HepG2 (cell line): ENCODE results near the gene BPIFA1. TPM values are rescaled to one million over a fixed set of nuclear protein-coding genes. Genes with fewer than 3 reads are reported as not detected.

Source experiments
- CREM ChIP-seq, 2 experiments: sonication (generic) in 1 of 2; formaldehyde crosslinking in 1 of 2; IDR thresholded peaks; 2 replicates each; pipeline versions ENCODE4 v1.4.0 to v1.6.1; 2016 to 2020; ENCODE audit warnings: antibody characterized with exemption in 1 of 2, mild to moderate bottlenecking in 1 of 2, missing genetic modification reagents in 1 of 2
- ZNF850 ChIP-seq: sonication (generic); formaldehyde crosslinking; conservative IDR thresholded peaks from 2 replicates; pipeline ENCODE4 v1.9.0; 2021; ENCODE audit warnings: mild to moderate bottlenecking, missing genetic modification reagents
- ZSCAN20 ChIP-seq: sonication (generic); formaldehyde crosslinking; IDR thresholded peaks from 2 replicates; pipeline ENCODE4 v1.4.0; 2020; ENCODE audit warnings: missing genetic modification reagents, mild to moderate bottlenecking, borderline replicate concordance
- polyA plus RNA-seq, 8 experiments: library from polyadenylated mRNA; depleted of rRNA in 3 of 8; stranded (reverse) in 7 of 8; unstranded in 1 of 8; fragments of >200 nt; fragmentation: Illumina TruSeq in 4 of 8; extraction: Trizol in 4 of 8; gene quantifications; 2 replicates each; pipeline versions ENCODE4 v1.2.1 to v1.2.3, GENCODE V29; 2011 to 2016; ENCODE audit warnings: low read depth in 4 of 8, missing spikeins in 1 of 8, mixed read lengths in 1 of 8; ENCODE audit not compliant: insufficient read depth in 1 of 8
- total RNA-seq, 5 experiments: library from RNA; depleted of rRNA; stranded (reverse); fragments of >200 nt; fragmentation: Illumina TruSeq; extraction: Trizol; gene quantifications; 2 replicates each; pipeline ENCODE4 v1.2.3, GENCODE V29; 2016; ENCODE audit warnings: low read depth in 1 of 5
- TF ChIP-seq, protein P1 (sequence below), 2 experiments: fragments of 450-650 bp in 1 of 2; sonication (generic) in 1 of 2; formaldehyde crosslinking in 1 of 2; IDR thresholded peaks; 2 replicates each; pipeline versions ENCODE4 v1.6.1 to v1.8.0; 2016 to 2022; ENCODE audit warnings: antibody characterized with exemption in 1 of 2, mild to moderate bottlenecking in 1 of 2, missing genetic modification reagents in 1 of 2
- TF ChIP-seq, protein P2 (sequence below): sonication (generic); formaldehyde crosslinking; IDR thresholded peaks from 2 replicates; pipeline ENCODE4 v1.4.0; 2020; ENCODE audit warnings: missing genetic modification reagents
- TF ChIP-seq, protein P3 (sequence below): sonication (generic); formaldehyde crosslinking; IDR thresholded peaks from 2 replicates; pipeline ENCODE4 v1.5.1; 2020; ENCODE audit warnings: mild to moderate bottlenecking, missing genetic modification reagents, moderate library complexity

BPIFA1 gene
- total and polyA plus RNA-seq, 2 of the 13 experiments (the other 11 are each of a cell fraction or from before 2014, with no cell fraction given) = not detected

DNA sequence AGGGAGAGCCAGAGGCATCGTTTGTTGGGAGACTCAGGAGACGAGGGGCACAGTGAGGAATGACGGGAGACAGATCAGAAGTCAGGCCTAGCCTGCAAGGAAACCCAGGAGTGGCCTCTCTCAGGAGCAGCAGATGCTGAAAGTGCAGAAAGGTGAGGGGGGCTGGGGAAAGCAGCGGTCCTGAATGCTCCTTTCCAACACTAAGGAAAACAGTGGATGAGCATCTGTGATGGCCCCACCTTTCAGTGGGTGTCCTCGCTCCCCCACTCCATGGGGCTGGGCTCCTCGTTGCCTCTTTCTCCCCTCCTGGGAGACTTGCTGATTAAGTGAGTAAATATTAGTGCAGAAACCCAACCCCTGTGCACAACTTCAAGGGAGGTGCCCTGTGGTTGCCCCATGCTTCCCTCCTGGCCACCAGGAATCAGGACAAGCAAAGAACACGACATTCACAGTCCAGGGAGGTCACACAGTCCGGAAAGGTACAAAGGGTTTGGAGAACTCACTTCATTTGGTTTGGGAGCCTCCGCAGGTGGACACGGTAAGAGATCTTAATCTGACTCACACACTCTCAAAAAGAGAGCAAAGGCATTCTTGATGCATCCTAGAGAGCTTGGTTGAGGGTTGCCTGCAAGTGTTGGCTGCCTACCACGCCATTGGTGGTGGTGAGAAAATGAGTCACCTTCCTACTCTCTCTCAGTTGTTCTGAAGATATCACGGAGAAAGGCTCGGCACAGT, 37.5 kb downstream of the BPIFA1 start (continued):
- TF ChIP-seq, protein P1, sequence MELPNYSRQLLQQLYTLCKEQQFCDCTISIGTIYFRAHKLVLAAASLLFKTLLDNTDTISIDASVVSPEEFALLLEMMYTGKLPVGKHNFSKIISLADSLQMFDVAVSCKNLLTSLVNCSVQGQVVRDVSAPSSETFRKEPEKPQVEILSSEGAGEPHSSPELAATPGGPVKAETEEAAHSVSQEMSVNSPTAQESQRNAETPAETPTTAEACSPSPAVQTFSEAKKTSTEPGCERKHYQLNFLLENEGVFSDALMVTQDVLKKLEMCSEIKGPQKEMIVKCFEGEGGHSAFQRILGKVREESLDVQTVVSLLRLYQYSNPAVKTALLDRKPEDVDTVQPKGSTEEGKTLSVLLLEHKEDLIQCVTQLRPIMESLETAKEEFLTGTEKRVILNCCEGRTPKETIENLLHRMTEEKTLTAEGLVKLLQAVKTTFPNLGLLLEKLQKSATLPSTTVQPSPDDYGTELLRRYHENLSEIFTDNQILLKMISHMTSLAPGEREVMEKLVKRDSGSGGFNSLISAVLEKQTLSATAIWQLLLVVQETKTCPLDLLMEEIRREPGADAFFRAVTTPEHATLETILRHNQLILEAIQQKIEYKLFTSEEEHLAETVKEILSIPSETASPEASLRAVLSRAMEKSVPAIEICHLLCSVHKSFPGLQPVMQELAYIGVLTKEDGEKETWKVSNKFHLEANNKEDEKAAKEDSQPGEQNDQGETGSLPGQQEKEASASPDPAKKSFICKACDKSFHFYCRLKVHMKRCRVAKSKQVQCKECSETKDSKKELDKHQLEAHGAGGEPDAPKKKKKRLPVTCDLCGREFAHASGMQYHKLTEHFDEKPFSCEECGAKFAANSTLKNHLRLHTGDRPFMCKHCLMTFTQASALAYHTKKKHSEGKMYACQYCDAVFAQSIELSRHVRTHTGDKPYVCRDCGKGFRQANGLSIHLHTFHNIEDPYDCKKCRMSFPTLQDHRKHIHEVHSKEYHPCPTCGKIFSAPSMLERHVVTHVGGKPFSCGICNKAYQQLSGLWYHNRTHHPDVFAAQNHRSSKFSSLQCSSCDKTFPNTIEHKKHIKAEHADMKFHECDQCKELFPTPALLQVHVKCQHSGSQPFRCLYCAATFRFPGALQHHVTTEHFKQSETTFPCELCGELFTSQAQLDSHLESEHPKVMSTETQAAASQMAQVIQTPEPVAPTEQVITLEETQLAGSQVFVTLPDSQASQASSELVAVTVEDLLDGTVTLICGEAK (IDR thresholded peaks at IDR 0.05) = no peak
- TF ChIP-seq, protein P1 (CRISPR knock-in tag; IDR thresholded peaks at IDR 0.05) = no peak
- TF ChIP-seq, protein P2, sequence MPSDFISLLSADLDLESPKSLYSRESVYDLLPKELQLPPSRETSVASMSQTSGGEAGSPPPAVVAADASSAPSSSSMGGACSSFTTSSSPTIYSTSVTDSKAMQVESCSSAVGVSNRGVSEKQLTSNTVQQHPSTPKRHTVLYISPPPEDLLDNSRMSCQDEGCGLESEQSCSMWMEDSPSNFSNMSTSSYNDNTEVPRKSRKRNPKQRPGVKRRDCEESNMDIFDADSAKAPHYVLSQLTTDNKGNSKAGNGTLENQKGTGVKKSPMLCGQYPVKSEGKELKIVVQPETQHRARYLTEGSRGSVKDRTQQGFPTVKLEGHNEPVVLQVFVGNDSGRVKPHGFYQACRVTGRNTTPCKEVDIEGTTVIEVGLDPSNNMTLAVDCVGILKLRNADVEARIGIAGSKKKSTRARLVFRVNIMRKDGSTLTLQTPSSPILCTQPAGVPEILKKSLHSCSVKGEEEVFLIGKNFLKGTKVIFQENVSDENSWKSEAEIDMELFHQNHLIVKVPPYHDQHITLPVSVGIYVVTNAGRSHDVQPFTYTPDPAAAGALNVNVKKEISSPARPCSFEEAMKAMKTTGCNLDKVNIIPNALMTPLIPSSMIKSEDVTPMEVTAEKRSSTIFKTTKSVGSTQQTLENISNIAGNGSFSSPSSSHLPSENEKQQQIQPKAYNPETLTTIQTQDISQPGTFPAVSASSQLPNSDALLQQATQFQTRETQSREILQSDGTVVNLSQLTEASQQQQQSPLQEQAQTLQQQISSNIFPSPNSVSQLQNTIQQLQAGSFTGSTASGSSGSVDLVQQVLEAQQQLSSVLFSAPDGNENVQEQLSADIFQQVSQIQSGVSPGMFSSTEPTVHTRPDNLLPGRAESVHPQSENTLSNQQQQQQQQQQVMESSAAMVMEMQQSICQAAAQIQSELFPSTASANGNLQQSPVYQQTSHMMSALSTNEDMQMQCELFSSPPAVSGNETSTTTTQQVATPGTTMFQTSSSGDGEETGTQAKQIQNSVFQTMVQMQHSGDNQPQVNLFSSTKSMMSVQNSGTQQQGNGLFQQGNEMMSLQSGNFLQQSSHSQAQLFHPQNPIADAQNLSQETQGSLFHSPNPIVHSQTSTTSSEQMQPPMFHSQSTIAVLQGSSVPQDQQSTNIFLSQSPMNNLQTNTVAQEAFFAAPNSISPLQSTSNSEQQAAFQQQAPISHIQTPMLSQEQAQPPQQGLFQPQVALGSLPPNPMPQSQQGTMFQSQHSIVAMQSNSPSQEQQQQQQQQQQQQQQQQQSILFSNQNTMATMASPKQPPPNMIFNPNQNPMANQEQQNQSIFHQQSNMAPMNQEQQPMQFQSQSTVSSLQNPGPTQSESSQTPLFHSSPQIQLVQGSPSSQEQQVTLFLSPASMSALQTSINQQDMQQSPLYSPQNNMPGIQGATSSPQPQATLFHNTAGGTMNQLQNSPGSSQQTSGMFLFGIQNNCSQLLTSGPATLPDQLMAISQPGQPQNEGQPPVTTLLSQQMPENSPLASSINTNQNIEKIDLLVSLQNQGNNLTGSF (CRISPR knock-in tag) = no peak
- TF ChIP-seq ZSCAN20 (CRISPR knock-in tag) = no peak
- TF ChIP-seq, protein P3, sequence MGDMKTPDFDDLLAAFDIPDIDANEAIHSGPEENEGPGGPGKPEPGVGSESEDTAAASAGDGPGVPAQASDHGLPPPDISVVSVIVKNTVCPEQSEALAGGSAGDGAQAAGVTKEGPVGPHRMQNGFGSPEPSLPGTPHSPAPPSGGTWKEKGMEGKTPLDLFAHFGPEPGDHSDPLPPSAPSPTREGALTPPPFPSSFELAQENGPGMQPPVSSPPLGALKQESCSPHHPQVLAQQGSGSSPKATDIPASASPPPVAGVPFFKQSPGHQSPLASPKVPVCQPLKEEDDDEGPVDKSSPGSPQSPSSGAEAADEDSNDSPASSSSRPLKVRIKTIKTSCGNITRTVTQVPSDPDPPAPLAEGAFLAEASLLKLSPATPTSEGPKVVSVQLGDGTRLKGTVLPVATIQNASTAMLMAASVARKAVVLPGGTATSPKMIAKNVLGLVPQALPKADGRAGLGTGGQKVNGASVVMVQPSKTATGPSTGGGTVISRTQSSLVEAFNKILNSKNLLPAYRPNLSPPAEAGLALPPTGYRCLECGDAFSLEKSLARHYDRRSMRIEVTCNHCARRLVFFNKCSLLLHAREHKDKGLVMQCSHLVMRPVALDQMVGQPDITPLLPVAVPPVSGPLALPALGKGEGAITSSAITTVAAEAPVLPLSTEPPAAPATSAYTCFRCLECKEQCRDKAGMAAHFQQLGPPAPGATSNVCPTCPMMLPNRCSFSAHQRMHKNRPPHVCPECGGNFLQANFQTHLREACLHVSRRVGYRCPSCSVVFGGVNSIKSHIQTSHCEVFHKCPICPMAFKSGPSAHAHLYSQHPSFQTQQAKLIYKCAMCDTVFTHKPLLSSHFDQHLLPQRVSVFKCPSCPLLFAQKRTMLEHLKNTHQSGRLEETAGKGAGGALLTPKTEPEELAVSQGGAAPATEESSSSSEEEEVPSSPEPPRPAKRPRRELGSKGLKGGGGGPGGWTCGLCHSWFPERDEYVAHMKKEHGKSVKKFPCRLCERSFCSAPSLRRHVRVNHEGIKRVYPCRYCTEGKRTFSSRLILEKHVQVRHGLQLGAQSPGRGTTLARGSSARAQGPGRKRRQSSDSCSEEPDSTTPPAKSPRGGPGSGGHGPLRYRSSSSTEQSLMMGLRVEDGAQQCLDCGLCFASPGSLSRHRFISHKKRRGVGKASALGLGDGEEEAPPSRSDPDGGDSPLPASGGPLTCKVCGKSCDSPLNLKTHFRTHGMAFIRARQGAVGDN (CRISPR knock-in tag) = peak; percentile 45; the same call in 1 of the 2 replicates
- no peak for TF ChIP-seq ZNF850
- TF ChIP-seq CREM (IDR thresholded peaks at IDR 0.05) = no peak
- no peak for TF ChIP-seq CREM (CRISPR knock-in tag; IDR thresholded peaks at IDR 0.05)
